HEK293 (cell line): ENCODE data around the gene NRP1.

Experiments used
- ZNF211 ChIP-seq: fragments of 450-650 bp; formaldehyde crosslinking; IDR thresholded peaks from 2 replicates; pipeline ENCODE4 v1.5.1; 2016; ENCODE audit warnings: low read depth, missing biosample characterization, missing genetic modification characterization
- ZNF24 ChIP-seq: fragments of 450-650 bp; formaldehyde crosslinking; IDR thresholded peaks from 2 replicates; pipeline ENCODE4 v1.5.1; 2016; ENCODE audit warnings: missing biosample characterization, missing genetic modification characterization
- ZNF341 ChIP-seq: fragments of 450-650 bp; formaldehyde crosslinking; IDR thresholded peaks from 2 replicates; pipeline ENCODE4; 2016; ENCODE audit warnings: low read depth, missing biosample characterization, missing genetic modification characterization
- TF ChIP-seq, protein P1 (sequence below): fragments of 450-650 bp; formaldehyde crosslinking; IDR thresholded peaks from 2 replicates; pipeline ENCODE4 v1.5.1; 2016; ENCODE audit warnings: missing biosample characterization, missing genetic modification characterization

DNA sequence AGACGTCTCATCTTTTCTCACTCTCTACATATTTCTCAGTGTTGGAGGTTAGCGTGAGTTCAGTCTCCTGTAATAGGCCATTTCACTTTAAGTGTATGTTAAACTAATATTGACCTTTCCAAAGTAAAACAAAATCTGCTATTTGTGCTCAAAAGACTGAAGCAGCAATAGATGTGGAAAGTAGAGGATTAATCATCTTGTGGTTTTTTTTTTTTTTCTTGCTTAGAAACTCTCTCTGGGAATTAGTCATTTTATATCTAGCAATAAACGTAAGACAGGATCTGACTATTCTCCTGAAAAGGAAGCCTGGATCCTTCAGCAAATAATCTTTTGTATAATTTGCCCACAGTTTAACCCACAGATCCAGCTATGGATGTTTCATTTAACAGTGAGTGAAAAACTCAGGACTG lies 81.7 kb downstream of the NRP1 start:
- TF ChIP-seq, protein P1, sequence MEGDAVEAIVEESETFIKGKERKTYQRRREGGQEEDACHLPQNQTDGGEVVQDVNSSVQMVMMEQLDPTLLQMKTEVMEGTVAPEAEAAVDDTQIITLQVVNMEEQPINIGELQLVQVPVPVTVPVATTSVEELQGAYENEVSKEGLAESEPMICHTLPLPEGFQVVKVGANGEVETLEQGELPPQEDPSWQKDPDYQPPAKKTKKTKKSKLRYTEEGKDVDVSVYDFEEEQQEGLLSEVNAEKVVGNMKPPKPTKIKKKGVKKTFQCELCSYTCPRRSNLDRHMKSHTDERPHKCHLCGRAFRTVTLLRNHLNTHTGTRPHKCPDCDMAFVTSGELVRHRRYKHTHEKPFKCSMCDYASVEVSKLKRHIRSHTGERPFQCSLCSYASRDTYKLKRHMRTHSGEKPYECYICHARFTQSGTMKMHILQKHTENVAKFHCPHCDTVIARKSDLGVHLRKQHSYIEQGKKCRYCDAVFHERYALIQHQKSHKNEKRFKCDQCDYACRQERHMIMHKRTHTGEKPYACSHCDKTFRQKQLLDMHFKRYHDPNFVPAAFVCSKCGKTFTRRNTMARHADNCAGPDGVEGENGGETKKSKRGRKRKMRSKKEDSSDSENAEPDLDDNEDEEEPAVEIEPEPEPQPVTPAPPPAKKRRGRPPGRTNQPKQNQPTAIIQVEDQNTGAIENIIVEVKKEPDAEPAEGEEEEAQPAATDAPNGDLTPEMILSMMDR (tag by site-specific recombination), result no peak
- TF ChIP-seq ZNF341 (tag by site-specific recombination) (no peak), ZNF24 (tag by site-specific recombination) (no peak), ZNF211 (no peak)
